H9 (cell line): ENCODE data around the gene MED13L. TPM values are rescaled to one million over a fixed set of nuclear protein-coding genes. Genes with fewer than 3 reads are reported as not detected.

Experiments used
- DNase-seq: peaks from one replicate; pipeline ENCODE4 v3.0.0-alpha.2; 2017
- H2AFZ ChIP-seq: one replicate; pipeline ENCODE4 v1.6.1; 2013; ENCODE audit warnings: mild to moderate bottlenecking, low read length, control low read depth, moderate library complexity
- H2AK5ac ChIP-seq: 2 replicates; pipeline ENCODE4 v1.6.1; 2013; ENCODE audit warnings: low read length, control low read depth, mixed read lengths; ENCODE audit not compliant: insufficient read length
- H2BK120ac ChIP-seq: one replicate; pipeline ENCODE4 v1.6.1; 2013; ENCODE audit warnings: low read depth, mild to moderate bottlenecking, low read length, control low read depth, inconsistent platforms; ENCODE audit not compliant: poor library complexity, severe bottlenecking
- H2BK12ac ChIP-seq: 2 replicates; pipeline ENCODE4 v1.6.1; 2013; ENCODE audit warnings: low read length, control low read depth, mixed read lengths, low read depth; ENCODE audit not compliant: insufficient read length
- H2BK15ac ChIP-seq: 2 replicates; pipeline ENCODE4 v1.6.1; 2013; ENCODE audit warnings: low read depth, low read length, control low read depth
- H2BK20ac ChIP-seq: one replicate; pipeline ENCODE4 v1.6.1; 2013; ENCODE audit warnings: low read depth, mild to moderate bottlenecking, low read length, control low read depth, inconsistent platforms; ENCODE audit not compliant: poor library complexity, severe bottlenecking
- H2BK5ac ChIP-seq: 2 replicates; pipeline ENCODE4 v1.6.1; 2013; ENCODE audit warnings: low read length, control low read depth, mixed read lengths; ENCODE audit not compliant: insufficient read length
- H3K14ac ChIP-seq: 2 replicates; pipeline ENCODE4 v1.6.1; 2013; ENCODE audit warnings: low read length, control low read depth; ENCODE audit not compliant: insufficient read depth
- H3K18ac ChIP-seq: 2 replicates; pipeline ENCODE4 v1.6.1; 2013; ENCODE audit warnings: low read depth, mild to moderate bottlenecking, mixed read lengths, low read length, control low read depth; ENCODE audit not compliant: insufficient read length
- H3K23ac ChIP-seq: 2 replicates; pipeline ENCODE4 v1.6.1; 2013; ENCODE audit warnings: low read length, control low read depth, mixed read lengths, low read depth; ENCODE audit not compliant: insufficient read length
- H3K23me2 ChIP-seq: 2 replicates; pipeline ENCODE4 v1.6.1; 2013; ENCODE audit warnings: low read depth, mild to moderate bottlenecking, mixed read lengths, low read length, control low read depth; ENCODE audit not compliant: insufficient read length, poor library complexity, severe bottlenecking
- H3K27ac ChIP-seq: 2 replicates; pipeline ENCODE4 v1.5.1; 2013; ENCODE audit warnings: low read length, control low read depth, mixed read lengths, low read depth; ENCODE audit not compliant: insufficient read length
- H3K27me3 ChIP-seq: 2 replicates; pipeline ENCODE4 v1.6.1; 2013; ENCODE audit warnings: low read length, control low read depth, inconsistent platforms; ENCODE audit not compliant: insufficient read depth
- H3K4ac ChIP-seq: 2 replicates; pipeline ENCODE4 v1.6.1; 2013; ENCODE audit warnings: low read depth, mild to moderate bottlenecking, control low read depth, inconsistent platforms, low read length, moderate library complexity
- H3K4me1 ChIP-seq: 2 replicates; pipeline ENCODE4 v1.6.1; 2013; ENCODE audit warnings: low read length, control low read depth, inconsistent platforms; ENCODE audit not compliant: insufficient read depth
- H3K4me2 ChIP-seq: 2 replicates; pipeline ENCODE4 v1.6.1; 2013; ENCODE audit warnings: low read length, control low read depth, mixed read lengths; ENCODE audit not compliant: insufficient read length, insufficient read depth
- H3K56ac ChIP-seq: 2 replicates; pipeline ENCODE4 v1.6.1; 2013; ENCODE audit warnings: low read depth, mild to moderate bottlenecking, mixed read lengths, low read length, control low read depth; ENCODE audit not compliant: insufficient read length
- H3K79me1 ChIP-seq: 2 replicates; pipeline ENCODE4 v1.6.1; 2013; ENCODE audit warnings: low read depth, mild to moderate bottlenecking, moderate library complexity, low read length, control low read depth, inconsistent platforms; ENCODE audit not compliant: insufficient read depth, poor library complexity, severe bottlenecking
- H3K79me2 ChIP-seq: 2 replicates; pipeline ENCODE4 v1.6.1; 2013; ENCODE audit warnings: low read length, control low read depth, inconsistent platforms; ENCODE audit not compliant: insufficient read depth
- H3K9ac ChIP-seq: 2 replicates; pipeline ENCODE4 v1.6.1; 2013; ENCODE audit warnings: low read length, control low read depth, mixed read lengths; ENCODE audit not compliant: insufficient read length; ENCODE audit errors: extremely low read depth
- H3K9me3 ChIP-seq: one replicate; pipeline ENCODE4 v1.6.1; 2013; ENCODE audit warnings: low read depth, low read length, inconsistent platforms; ENCODE audit not compliant: control insufficient read depth
- H3T11ph ChIP-seq: one replicate; pipeline ENCODE4 v1.6.1; 2013; ENCODE audit warnings: mild to moderate bottlenecking, low read length, control low read depth, inconsistent platforms
- H4K20me1 ChIP-seq: one replicate; pipeline ENCODE4 v1.6.1; 2013; ENCODE audit not compliant: control insufficient read depth, insufficient read length, insufficient read depth
- H4K5ac ChIP-seq: 2 replicates; pipeline ENCODE4 v1.6.1; 2013; ENCODE audit warnings: low read depth, mild to moderate bottlenecking, mixed read lengths, low read length, control low read depth; ENCODE audit not compliant: insufficient read length
- H4K8ac ChIP-seq: replicated peaks from 2 replicates; pipeline ENCODE4 v1.6.1; 2013; ENCODE audit warnings: low read length, control low read depth, mixed read lengths, low read depth; ENCODE audit not compliant: insufficient read length
- H4K91ac ChIP-seq: 2 replicates; pipeline ENCODE4 v1.6.1; 2013; ENCODE audit warnings: low read depth, mild to moderate bottlenecking, moderate library complexity, mixed read lengths, low read length, control low read depth; ENCODE audit not compliant: insufficient read length
- H3K27ac Mint-ChIP-seq, 3 experiments: 2 replicates in 2 of 3; 3 replicates in 1 of 3; pipeline ENCODE4 v1.8.0; 2020 to 2021; ENCODE audit warnings: mixed read lengths in 3 of 3, mild to moderate bottlenecking in 1 of 3, moderate library complexity in 1 of 3
- H3K27me3 Mint-ChIP-seq: 2 replicates; pipeline ENCODE4 v1.8.0; 2021; ENCODE audit warnings: low read depth, mild to moderate bottlenecking, moderate library complexity, mixed read lengths
- H3K36me3 Mint-ChIP-seq, 3 experiments: 2 replicates in 2 of 3; 3 replicates in 1 of 3; pipeline ENCODE4 v1.8.0; 2020 to 2021; ENCODE audit warnings: low read depth in 3 of 3, mixed read lengths in 3 of 3; ENCODE audit not compliant: insufficient read depth in 1 of 3
- H3K4me1 Mint-ChIP-seq, 2 experiments: 2 replicates each; pipeline ENCODE4 v1.8.0; 2020; ENCODE audit warnings: mixed read lengths in 2 of 2
- H3K4me3 Mint-ChIP-seq, 2 experiments: 2 replicates in 1 of 2; 3 replicates in 1 of 2; pipeline ENCODE4 v1.8.0; 2020 to 2021; ENCODE audit warnings: mild to moderate bottlenecking in 2 of 2, mixed read lengths in 2 of 2, moderate library complexity in 1 of 2
- H3K9me3 Mint-ChIP-seq, 2 experiments: 2 replicates in 1 of 2; 3 replicates in 1 of 2; pipeline ENCODE4 v1.8.0; 2020; ENCODE audit warnings: mild to moderate bottlenecking in 2 of 2, mixed read lengths in 2 of 2, moderate library complexity in 1 of 2
- WGBS: extraction: QIAGEN DNeasy Blood & Tissue Kit; methylation state at CpG from one replicate; pipeline ENCODE4 v1.1.7; 2013; ENCODE audit warnings: missing lambda C conversion rate, low lambda C conversion rate, mixed read lengths; ENCODE audit not compliant: insufficient read length; ENCODE audit errors: extremely low coverage; 5-methylcytosine and 5-hydroxymethylcytosine counted together
- total RNA-seq: library from RNA; stranded (reverse); gene quantifications from 2 replicates; pipeline ENCODE4 v1.2.1, GENCODE V29; 2021
- TF ChIP-seq, protein P1 (sequence below): fragments of 200-600 bp; sonication (generic); conservative IDR thresholded peaks from 3 replicates; pipeline ENCODE4 v1.8.0; 2021; ENCODE audit warnings: antibody characterized with exemption, mild to moderate bottlenecking

MED13L gene
- total RNA-seq, 1 experiment from 2014 or later: 52.4 TPM

DNA sequence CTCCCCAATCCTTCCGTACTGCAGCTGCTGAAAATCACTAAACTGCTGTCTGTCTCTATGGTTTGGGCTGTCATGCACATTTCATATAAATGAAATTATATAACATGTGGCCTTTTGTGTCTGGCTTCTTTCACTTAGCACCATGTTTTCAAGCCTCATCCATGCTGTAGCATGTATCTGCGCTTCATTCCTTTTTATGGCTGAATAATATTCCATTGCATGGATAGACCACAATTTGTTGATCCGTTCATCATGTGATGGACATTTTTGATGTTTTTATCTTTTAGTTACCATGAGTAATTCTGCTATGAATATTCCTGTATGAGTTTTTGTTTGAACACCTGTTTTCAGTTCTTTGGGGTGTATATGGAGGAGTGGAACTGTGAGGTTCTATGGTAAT, 32.6 kb upstream of the MED13L start:
- H2AK5ac ChIP-seq: no peak overlapping the region
- H4K5ac ChIP-seq: no peak overlapping the region
- no peak overlapping the region for H2BK15ac ChIP-seq
- H2BK20ac ChIP-seq: no peak overlapping the region
- H2AFZ ChIP-seq: no peak overlapping the region
- H4K20me1 ChIP-seq: no peaks in the 10 kb centered on the region
- TF ChIP-seq, protein P1, sequence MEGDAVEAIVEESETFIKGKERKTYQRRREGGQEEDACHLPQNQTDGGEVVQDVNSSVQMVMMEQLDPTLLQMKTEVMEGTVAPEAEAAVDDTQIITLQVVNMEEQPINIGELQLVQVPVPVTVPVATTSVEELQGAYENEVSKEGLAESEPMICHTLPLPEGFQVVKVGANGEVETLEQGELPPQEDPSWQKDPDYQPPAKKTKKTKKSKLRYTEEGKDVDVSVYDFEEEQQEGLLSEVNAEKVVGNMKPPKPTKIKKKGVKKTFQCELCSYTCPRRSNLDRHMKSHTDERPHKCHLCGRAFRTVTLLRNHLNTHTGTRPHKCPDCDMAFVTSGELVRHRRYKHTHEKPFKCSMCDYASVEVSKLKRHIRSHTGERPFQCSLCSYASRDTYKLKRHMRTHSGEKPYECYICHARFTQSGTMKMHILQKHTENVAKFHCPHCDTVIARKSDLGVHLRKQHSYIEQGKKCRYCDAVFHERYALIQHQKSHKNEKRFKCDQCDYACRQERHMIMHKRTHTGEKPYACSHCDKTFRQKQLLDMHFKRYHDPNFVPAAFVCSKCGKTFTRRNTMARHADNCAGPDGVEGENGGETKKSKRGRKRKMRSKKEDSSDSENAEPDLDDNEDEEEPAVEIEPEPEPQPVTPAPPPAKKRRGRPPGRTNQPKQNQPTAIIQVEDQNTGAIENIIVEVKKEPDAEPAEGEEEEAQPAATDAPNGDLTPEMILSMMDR: no peak
- no peaks in the 10 kb centered on the region; the same call in 1 of the 2 replicates for H3K27me3 Mint-ChIP-seq
- H3K27me3 ChIP-seq: no peaks in the 10 kb centered on the region
- no peak overlapping the region for H3K56ac ChIP-seq
- no peak overlapping the region for H3K4me2 ChIP-seq
- no peaks in the 10 kb centered on the region for H3K79me2 ChIP-seq
- no peaks in the 10 kb centered on the region for H3K23me2 ChIP-seq
- H3T11ph ChIP-seq: no peak overlapping the region
- H3K4me1 ChIP-seq: no peaks in the 10 kb centered on the region
- H3K14ac ChIP-seq: no peak overlapping the region
- no peak overlapping the region for H4K91ac ChIP-seq
- no peak overlapping the region for H3K4ac ChIP-seq
- no peak overlapping the region for H3K23ac ChIP-seq
- no peaks in the 10 kb centered on the region for H3K79me1 ChIP-seq
- no peak for DNase-seq
- no peak overlapping the region for H4K8ac ChIP-seq
- H2BK12ac ChIP-seq: no peak overlapping the region
- H3K36me3 Mint-ChIP-seq: peaks cover 0 to 5% (median 3%) of the 10 kb centered on the region in 3 experiments; a peak in 4 of 7 replicates
- peaks cover 4 to 9% of the 10 kb centered on the region in 2 experiments; a peak in 2 of 5 replicates for H3K9me3 Mint-ChIP-seq
- no peak overlapping the region for H3K4me3 Mint-ChIP-seq
- peaks cover 7 to 11% of the 10 kb centered on the region in 2 experiments for H3K4me1 Mint-ChIP-seq
- H3K27ac Mint-ChIP-seq: no peak overlapping the region
- no peak overlapping the region for H2BK5ac ChIP-seq
- H3K27ac ChIP-seq: no peak overlapping the region
- no peaks in the 10 kb centered on the region for H3K9me3 ChIP-seq
- no peak overlapping the region for H2BK120ac ChIP-seq
- no peak overlapping the region for H3K18ac ChIP-seq
- WGBS: no CpG with 5 or more reads among the region's 3 CpGs
- no peak overlapping the region for H3K9ac ChIP-seq
